ENCODE data around the gene ZDHHC8.

Gene ZDHHC8

GRCh38 chr22:20087319-20088262, 44.0 kb upstream of the ZDHHC8 start:
- no peak overlapping the region for H3K4me3 ChIP-seq
- no peaks in the 10 kb centered on the region for H3K9me3 ChIP-seq (ENCODE audit: low read depth, low read length)
- no peak for TF ChIP-seq EZH2 (IDR thresholded peaks at IDR 0.05)
- TF ChIP-seq POLR2AphosphoS5 (IDR thresholded peaks at IDR 0.05; ENCODE audit: borderline replicate concordance, low read depth, low read length), result no peak
- no peak for TF ChIP-seq FOXP2 (optimal IDR thresholded peaks at IDR 0.05; ENCODE audit: control extremely low read depth, extremely low read length, insufficient read depth)
- DNase-seq (ENCODE audit: low read depth, low spot score), result no peak
- H3K36me3 ChIP-seq (ENCODE audit: insufficient read depth, low read length), result peaks cover 79% of the 10 kb centered on the region
- H3K27ac ChIP-seq, result no peak overlapping the region
- no peak overlapping the region for H3K9ac ChIP-seq (ENCODE audit: insufficient read length)

DNA sequence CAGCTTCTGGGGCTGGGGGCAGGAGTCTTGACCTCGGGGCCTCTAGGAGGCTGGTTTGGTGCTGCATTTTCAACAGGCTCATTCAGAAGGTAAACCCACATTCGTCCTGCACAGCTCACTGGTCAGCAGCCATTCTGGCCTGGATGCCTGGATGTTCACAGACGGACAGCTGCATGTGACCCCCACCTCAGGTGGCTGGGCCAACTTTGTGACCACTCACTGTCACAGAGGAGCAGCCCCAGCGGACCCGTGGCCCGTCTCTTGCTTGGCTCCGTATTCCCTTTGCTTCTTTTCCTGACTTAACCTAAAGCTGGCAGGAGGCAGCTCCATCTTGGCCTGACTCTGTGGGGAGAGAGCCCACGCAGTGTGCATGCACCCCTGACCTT, 43.3 kb upstream of the ZDHHC8 start:
- Histone ChIP-seq H3K27ac (no peak overlapping the region), H3K36me3 (ENCODE audit: insufficient read depth, low read length) (peaks cover 86% of the 10 kb centered on the region), H3K9me3 (ENCODE audit: low read depth, low read length) (no peaks in the 10 kb centered on the region), H3K4me3 (no peak overlapping the region), H3K9ac (ENCODE audit: insufficient read length) (no peak overlapping the region)
- no peak for TF ChIP-seq EZH2 (IDR thresholded peaks at IDR 0.05)
- TF ChIP-seq POLR2AphosphoS5 (IDR thresholded peaks at IDR 0.05; ENCODE audit: borderline replicate concordance, low read depth, low read length), result no peak
- TF ChIP-seq FOXP2 (optimal IDR thresholded peaks at IDR 0.05; ENCODE audit: control extremely low read depth, extremely low read length, insufficient read depth), result no peak
- no peak for DNase-seq (ENCODE audit: low read depth, low spot score)

GRCh38 chr22:20089226-20089976, 42.2 kb upstream of the ZDHHC8 start:
- TF ChIP-seq POLR2AphosphoS5 (IDR thresholded peaks at IDR 0.05; ENCODE audit: borderline replicate concordance, low read depth, low read length) (no peak), EZH2 (IDR thresholded peaks at IDR 0.05) (no peak), FOXP2 (optimal IDR thresholded peaks at IDR 0.05; ENCODE audit: control extremely low read depth, extremely low read length, insufficient read depth) (no peak)
- no peaks in the 10 kb centered on the region for H3K9me3 ChIP-seq (ENCODE audit: low read depth, low read length)
- H3K27ac ChIP-seq, result no peak overlapping the region
- H3K36me3 ChIP-seq (ENCODE audit: insufficient read depth, low read length), result peaks cover 97% of the 10 kb centered on the region
- H3K4me3 ChIP-seq, result no peak overlapping the region
- no peak for DNase-seq (ENCODE audit: low read depth, low spot score)
- H3K9ac ChIP-seq (ENCODE audit: insufficient read length), result no peak overlapping the region

GRCh38 chr22:20089977-20090729, 41.5 kb upstream of the ZDHHC8 start:
- no peak for DNase-seq (ENCODE audit: low read depth, low spot score)
- TF ChIP-seq EZH2 (IDR thresholded peaks at IDR 0.05), result no peak
- TF ChIP-seq POLR2AphosphoS5 (IDR thresholded peaks at IDR 0.05; ENCODE audit: borderline replicate concordance, low read depth, low read length), result no peak
- TF ChIP-seq FOXP2 (optimal IDR thresholded peaks at IDR 0.05; ENCODE audit: control extremely low read depth, extremely low read length, insufficient read depth), result no peak
- H3K4me3 ChIP-seq, result no peak overlapping the region
- H3K36me3 ChIP-seq (ENCODE audit: insufficient read depth, low read length), result peaks cover 100% of the 10 kb centered on the region
- no peaks in the 10 kb centered on the region for H3K9me3 ChIP-seq (ENCODE audit: low read depth, low read length)
- H3K27ac ChIP-seq, result no peak overlapping the region
- no peak overlapping the region for H3K9ac ChIP-seq (ENCODE audit: insufficient read length)

- Histone ChIP-seq H3K4me3 (no peak overlapping the region), H3K9me3 (ENCODE audit: low read depth, low read length) (no peaks in the 10 kb centered on the region), H3K36me3 (ENCODE audit: insufficient read depth, low read length) (peaks cover 100% of the 10 kb centered on the region), H3K27ac (no peak overlapping the region), H3K9ac (ENCODE audit: insufficient read length) (no peak overlapping the region)
- no peak for DNase-seq (ENCODE audit: low read depth, low spot score)
- TF ChIP-seq FOXP2 (optimal IDR thresholded peaks at IDR 0.05; ENCODE audit: control extremely low read depth, extremely low read length, insufficient read depth), result no peak
- no peak for TF ChIP-seq EZH2 (IDR thresholded peaks at IDR 0.05)
- no peak for TF ChIP-seq POLR2AphosphoS5 (IDR thresholded peaks at IDR 0.05; ENCODE audit: borderline replicate concordance, low read depth, low read length)
These were observed 40.8 kb upstream of the ZDHHC8 start for GRCh38 chr22:20090730-20091240.

DNA sequence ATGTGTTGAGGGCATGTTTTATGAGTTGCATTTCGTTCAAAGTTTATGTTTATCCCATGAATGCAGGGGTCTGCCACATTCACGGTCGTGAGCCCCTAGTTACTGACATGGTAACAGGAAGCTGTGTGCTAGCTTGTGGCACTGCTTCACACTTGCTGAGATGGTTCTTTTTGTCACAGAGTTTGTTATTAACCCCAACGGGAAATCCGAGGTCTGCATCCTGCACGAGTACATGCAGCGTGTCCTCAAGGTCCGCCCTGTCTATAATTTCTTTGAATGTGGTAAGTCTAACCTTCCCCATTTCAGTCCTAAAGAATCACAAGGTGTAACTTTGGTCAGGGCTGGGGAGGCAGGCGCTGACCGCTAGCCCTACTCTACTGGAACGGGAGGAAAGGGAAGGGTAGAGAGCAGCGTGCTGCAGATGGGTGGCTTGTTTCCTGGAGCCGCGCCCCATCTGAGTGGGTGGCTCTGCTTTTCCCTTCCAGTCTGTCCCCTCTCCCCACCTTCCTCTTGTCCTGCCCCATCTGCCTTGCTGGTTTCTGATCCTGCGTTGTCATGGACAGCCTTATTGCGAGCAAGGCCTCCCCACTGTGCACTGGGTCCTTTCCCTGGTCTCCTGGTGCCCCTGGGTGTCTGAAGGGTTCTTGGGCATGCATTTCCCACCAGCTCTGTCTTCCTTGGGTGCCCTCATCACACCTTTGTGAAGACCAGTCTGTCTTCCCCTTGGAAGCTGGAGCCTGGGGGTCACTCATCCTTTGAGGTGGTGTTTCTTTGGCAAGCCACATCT, 39.7 kb upstream of the ZDHHC8 start:
- DNase-seq (ENCODE audit: low read depth, low spot score), result no peak
- Histone ChIP-seq H3K9me3 (ENCODE audit: low read depth, low read length) (no peaks in the 10 kb centered on the region), H3K36me3 (ENCODE audit: insufficient read depth, low read length) (peaks cover 100% of the 10 kb centered on the region), H3K9ac (ENCODE audit: insufficient read length) (no peak overlapping the region), H3K27ac (no peak overlapping the region), H3K4me3 (no peak overlapping the region)
- no peak for TF ChIP-seq EZH2 (IDR thresholded peaks at IDR 0.05)
- no peak for TF ChIP-seq FOXP2 (optimal IDR thresholded peaks at IDR 0.05; ENCODE audit: control extremely low read depth, extremely low read length, insufficient read depth)
- TF ChIP-seq POLR2AphosphoS5 (IDR thresholded peaks at IDR 0.05; ENCODE audit: borderline replicate concordance, low read depth, low read length), result no peak

GRCh38 chr22:20092477-20092854, 39.1 kb upstream of the ZDHHC8 start:
- peaks cover 100% of the 10 kb centered on the region for H3K36me3 ChIP-seq (ENCODE audit: insufficient read depth, low read length)
- DNase-seq (ENCODE audit: low read depth, low spot score), result no peak
- TF ChIP-seq POLR2AphosphoS5 (IDR thresholded peaks at IDR 0.05; ENCODE audit: borderline replicate concordance, low read depth, low read length) (no peak), FOXP2 (optimal IDR thresholded peaks at IDR 0.05; ENCODE audit: control extremely low read depth, extremely low read length, insufficient read depth) (no peak)
- no peak overlapping the region for H3K4me3 ChIP-seq
- no peak overlapping the region for H3K9ac ChIP-seq (ENCODE audit: insufficient read length)
- H3K9me3 ChIP-seq (ENCODE audit: low read depth, low read length), result no peaks in the 10 kb centered on the region
- no peak overlapping the region for H3K27ac ChIP-seq

Data from SK-N-MC (cell line).